ENCODE data around the gene TRIM26.

GRCh38 chr6:30196376-30196775, 16.8 kb downstream of the TRIM26 start:
- TF ChIP-seq, protein P1, sequence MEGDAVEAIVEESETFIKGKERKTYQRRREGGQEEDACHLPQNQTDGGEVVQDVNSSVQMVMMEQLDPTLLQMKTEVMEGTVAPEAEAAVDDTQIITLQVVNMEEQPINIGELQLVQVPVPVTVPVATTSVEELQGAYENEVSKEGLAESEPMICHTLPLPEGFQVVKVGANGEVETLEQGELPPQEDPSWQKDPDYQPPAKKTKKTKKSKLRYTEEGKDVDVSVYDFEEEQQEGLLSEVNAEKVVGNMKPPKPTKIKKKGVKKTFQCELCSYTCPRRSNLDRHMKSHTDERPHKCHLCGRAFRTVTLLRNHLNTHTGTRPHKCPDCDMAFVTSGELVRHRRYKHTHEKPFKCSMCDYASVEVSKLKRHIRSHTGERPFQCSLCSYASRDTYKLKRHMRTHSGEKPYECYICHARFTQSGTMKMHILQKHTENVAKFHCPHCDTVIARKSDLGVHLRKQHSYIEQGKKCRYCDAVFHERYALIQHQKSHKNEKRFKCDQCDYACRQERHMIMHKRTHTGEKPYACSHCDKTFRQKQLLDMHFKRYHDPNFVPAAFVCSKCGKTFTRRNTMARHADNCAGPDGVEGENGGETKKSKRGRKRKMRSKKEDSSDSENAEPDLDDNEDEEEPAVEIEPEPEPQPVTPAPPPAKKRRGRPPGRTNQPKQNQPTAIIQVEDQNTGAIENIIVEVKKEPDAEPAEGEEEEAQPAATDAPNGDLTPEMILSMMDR (IDR thresholded peaks at IDR 0.05; ENCODE audit: insufficient read depth, low read length, poor library complexity, severe bottlenecking): no peak
- TF ChIP-seq EZH2phosphoT487 (conservative IDR thresholded peaks at IDR 0.05; ENCODE audit: low read length): no peak

Measured in SU-DHL-6 (cell line).